ENCODE measurements around the gene GSTA3.
"Not testable (repeated sequence)": the region's sequence is repeated elsewhere in the genome, so short reads cannot be mapped to it uniquely, and the experiment has no call there.

Gene GSTA3

DNA sequence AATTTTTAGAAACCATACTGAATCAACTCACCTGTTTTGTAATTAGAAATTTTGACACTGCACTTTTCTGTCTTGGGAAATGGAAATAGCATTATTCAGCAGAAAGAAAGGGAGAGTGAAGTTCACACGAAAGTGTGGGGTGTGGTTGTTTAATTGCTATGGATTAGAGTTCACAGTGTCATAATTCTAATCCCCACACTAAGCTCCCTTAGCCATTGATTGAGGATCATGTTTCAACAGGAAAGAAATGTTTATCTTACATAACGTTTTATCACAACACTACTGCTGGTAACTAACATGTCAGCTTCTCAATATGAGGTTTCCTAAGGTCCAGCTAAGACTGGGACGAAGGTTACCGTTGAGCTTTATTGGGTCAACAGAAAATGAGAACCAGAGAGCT, 37.5 kb downstream of the GSTA3 start (continued):
- TF ChIP-seq, protein P1, sequence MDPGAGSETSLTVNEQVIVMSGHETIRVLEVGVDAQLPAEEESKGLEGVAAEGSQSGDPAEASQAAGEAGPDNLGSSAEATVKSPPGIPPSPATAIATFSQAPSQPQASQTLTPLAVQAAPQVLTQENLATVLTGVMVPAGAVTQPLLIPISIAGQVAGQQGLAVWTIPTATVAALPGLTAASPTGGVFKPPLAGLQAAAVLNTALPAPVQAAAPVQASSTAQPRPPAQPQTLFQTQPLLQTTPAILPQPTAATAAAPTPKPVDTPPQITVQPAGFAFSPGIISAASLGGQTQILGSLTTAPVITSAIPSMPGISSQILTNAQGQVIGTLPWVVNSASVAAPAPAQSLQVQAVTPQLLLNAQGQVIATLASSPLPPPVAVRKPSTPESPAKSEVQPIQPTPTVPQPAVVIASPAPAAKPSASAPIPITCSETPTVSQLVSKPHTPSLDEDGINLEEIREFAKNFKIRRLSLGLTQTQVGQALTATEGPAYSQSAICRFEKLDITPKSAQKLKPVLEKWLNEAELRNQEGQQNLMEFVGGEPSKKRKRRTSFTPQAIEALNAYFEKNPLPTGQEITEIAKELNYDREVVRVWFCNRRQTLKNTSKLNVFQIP (CRISPR knock-in tag; IDR thresholded peaks at IDR 0.05; ENCODE audit: borderline replicate concordance, low read depth) = no peak
- TF ChIP-seq, protein P2, sequence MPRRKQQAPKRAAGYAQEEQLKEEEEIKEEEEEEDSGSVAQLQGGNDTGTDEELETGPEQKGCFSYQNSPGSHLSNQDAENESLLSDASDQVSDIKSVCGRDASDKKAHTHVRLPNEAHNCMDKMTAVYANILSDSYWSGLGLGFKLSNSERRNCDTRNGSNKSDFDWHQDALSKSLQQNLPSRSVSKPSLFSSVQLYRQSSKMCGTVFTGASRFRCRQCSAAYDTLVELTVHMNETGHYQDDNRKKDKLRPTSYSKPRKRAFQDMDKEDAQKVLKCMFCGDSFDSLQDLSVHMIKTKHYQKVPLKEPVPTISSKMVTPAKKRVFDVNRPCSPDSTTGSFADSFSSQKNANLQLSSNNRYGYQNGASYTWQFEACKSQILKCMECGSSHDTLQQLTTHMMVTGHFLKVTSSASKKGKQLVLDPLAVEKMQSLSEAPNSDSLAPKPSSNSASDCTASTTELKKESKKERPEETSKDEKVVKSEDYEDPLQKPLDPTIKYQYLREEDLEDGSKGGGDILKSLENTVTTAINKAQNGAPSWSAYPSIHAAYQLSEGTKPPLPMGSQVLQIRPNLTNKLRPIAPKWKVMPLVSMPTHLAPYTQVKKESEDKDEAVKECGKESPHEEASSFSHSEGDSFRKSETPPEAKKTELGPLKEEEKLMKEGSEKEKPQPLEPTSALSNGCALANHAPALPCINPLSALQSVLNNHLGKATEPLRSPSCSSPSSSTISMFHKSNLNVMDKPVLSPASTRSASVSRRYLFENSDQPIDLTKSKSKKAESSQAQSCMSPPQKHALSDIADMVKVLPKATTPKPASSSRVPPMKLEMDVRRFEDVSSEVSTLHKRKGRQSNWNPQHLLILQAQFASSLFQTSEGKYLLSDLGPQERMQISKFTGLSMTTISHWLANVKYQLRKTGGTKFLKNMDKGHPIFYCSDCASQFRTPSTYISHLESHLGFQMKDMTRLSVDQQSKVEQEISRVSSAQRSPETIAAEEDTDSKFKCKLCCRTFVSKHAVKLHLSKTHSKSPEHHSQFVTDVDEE (CRISPR knock-in tag; IDR thresholded peaks at IDR 0.05) = no peak
- TF ChIP-seq GLIS3 (CRISPR knock-in tag; IDR thresholded peaks at IDR 0.05) = no peak
- TF ChIP-seq BACH2 (CRISPR knock-in tag; IDR thresholded peaks at IDR 0.05; ENCODE audit: borderline replicate concordance) = no peak
- TF ChIP-seq ESRRG (CRISPR knock-in tag; IDR thresholded peaks at IDR 0.05) = no peak

DNA sequence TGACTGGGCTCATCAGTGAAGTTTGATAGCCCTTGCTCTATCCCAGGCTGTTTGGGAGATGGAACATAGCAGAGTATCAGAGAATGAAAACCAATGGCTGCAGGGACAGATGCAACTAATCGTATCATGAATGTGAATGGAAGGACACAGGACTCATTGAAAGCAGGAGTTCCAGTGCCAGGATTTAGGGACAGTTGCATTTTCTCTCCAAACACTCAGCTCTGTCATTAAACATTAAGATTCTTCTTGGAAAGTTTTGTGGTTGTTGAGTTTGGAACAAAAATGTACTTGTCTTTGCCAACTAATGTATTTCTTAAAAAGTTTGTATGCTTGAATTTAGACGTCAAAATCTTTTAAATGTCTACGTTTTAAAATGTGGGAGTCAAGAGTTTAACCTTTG, 37.9 kb downstream of the GSTA3 start:
- TF ChIP-seq GLIS3 (CRISPR knock-in tag; IDR thresholded peaks at IDR 0.05) = no peak
- TF ChIP-seq, protein P2 (CRISPR knock-in tag; IDR thresholded peaks at IDR 0.05) = no peak
- TF ChIP-seq, protein P1 (CRISPR knock-in tag; IDR thresholded peaks at IDR 0.05; ENCODE audit: borderline replicate concordance, low read depth) = no peak
- TF ChIP-seq, protein P3, sequence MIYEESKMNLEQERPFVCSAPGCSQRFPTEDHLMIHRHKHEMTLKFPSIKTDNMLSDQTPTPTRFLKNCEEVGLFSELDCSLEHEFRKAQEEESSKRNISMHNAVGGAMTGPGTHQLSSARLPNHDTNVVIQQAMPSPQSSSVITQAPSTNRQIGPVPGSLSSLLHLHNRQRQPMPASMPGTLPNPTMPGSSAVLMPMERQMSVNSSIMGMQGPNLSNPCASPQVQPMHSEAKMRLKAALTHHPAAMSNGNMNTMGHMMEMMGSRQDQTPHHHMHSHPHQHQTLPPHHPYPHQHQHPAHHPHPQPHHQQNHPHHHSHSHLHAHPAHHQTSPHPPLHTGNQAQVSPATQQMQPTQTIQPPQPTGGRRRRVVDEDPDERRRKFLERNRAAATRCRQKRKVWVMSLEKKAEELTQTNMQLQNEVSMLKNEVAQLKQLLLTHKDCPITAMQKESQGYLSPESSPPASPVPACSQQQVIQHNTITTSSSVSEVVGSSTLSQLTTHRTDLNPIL (CRISPR knock-in tag; IDR thresholded peaks at IDR 0.05; ENCODE audit: low read depth) = no peak

DNA sequence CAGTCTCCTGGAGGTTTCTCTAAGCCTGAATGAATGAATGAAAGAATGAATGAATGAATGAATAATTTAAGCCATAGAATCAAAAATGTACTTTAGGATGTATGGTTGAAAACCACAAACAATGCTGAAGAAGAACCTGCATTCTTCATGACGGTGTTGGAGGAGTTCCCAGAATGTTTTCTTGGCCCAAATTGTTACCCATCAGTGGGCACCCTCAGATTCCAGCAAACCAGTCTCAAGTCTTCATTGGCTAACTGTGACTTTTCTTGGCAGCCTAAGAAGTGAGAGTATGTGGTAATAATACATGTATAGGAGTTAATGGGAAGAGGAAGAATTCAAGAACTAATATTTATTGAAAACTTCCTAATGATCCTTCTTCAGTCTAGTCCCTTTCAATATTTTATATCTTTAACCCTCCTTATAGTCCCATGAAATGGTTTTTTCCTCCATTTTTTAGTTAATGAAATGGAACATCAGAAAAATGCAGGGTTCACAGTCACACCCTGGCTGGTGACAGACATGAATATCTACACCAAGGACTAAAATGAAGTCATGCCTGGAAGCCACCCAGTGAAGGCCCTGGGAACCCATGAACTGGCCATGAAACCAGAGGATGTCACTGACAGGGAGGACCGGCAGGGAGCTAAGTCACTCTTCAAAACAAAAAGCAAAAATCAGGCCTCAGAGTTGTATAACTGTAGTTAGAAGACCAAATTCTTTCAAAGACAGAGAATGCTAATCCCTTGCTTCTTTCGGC, 39.0 kb downstream of the GSTA3 start:
- not testable (repeated sequence) for ATAC-seq

More for the DNA sequence above, 37.9 kb downstream of the GSTA3 start:
- no peak for ATAC-seq

DNA sequence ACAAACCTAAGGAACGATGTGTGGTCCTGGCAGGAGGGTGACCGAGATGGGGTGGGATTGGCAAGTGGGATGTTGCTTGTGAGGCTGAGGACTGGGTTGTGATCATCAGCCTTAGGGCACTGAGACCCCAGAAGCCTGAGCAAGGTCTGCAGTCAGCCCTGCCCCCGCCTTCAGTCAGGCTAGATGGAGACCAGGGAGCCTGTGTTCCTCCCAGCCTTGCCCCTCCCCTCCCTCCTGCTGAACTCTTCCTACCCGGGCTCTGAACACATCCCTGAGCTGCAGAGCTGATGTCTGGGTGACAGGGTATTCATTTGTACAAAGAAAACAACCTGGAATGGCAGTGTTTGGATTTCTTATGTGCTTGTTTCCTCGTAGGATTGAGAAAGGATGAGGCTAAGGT, 40.6 kb downstream of the GSTA3 start:
- ATAC-seq = not testable (repeated sequence)

DNA sequence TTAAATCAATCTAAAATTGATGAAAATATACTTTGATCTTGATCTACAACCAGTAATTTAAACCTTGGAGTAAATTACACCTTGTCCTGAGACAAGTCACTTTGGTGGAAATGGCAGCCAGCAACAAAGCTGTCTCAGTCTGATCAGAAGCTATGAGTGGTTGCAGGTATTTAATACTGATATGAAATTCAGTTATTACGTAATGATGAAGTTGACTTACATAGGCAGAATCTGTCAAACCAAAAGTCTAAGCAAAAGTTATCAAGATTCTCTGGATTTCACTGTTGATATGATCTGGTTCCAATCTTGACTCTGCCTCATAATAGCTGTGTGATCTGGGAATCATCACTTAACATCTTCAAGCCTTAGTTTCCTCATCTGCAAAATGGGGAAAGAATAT, 41.3 kb downstream of the GSTA3 start:
- no peak for ATAC-seq
- TF ChIP-seq BACH2 (CRISPR knock-in tag; IDR thresholded peaks at IDR 0.05; ENCODE audit: borderline replicate concordance) = no peak
- TF ChIP-seq, protein P2 (CRISPR knock-in tag; IDR thresholded peaks at IDR 0.05) = no peak
- TF ChIP-seq, protein P1 (CRISPR knock-in tag; IDR thresholded peaks at IDR 0.05; ENCODE audit: borderline replicate concordance, low read depth) = no peak
- TF ChIP-seq ZFP30 (CRISPR knock-in tag; IDR thresholded peaks at IDR 0.05) = no peak
- TF ChIP-seq, protein P4, sequence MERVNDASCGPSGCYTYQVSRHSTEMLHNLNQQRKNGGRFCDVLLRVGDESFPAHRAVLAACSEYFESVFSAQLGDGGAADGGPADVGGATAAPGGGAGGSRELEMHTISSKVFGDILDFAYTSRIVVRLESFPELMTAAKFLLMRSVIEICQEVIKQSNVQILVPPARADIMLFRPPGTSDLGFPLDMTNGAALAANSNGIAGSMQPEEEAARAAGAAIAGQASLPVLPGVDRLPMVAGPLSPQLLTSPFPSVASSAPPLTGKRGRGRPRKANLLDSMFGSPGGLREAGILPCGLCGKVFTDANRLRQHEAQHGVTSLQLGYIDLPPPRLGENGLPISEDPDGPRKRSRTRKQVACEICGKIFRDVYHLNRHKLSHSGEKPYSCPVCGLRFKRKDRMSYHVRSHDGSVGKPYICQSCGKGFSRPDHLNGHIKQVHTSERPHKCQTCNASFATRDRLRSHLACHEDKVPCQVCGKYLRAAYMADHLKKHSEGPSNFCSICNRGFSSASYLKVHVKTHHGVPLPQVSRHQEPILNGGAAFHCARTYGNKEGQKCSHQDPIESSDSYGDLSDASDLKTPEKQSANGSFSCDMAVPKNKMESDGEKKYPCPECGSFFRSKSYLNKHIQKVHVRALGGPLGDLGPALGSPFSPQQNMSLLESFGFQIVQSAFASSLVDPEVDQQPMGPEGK (CRISPR knock-in tag; IDR thresholded peaks at IDR 0.05; ENCODE audit: borderline replicate concordance) = no peak

DNA sequence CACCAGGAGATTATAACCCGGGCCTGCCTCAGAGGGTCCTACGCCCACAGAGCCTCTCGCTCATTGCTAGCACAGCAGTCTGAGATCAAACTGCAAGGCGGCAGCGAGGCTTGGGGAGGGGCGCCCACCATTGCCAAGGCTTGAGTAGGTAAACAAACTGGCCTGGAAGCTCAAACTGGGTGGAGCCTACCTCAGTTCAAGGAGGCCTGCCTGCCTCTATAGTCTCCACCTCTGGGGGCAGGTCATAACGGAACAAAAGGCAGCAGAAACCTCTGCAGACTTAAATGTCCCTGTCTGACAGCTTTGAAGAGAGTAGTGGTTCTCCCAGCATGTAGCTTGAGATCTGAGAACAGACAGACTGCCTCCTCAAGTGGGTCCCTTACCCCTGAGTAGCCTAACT, 48.3 kb downstream of the GSTA3 start:
- not testable (repeated sequence) for ATAC-seq
